Activated CD4-positive, alpha-beta T cell treated with anti-CD3 and anti-CD28 coated beads, Interleukin-2, amount 10 ng/mL, durations not matched to agents 24 days and 14 days (primary cell): ENCODE measurements around the gene ROCK1. TPM values are rescaled to one million over a fixed set of nuclear protein-coding genes. Genes with fewer than 3 reads are reported as not detected.
"Not testable (repeated sequence)": the region's sequence is repeated elsewhere in the genome, so short reads cannot be mapped to it uniquely, and the experiment has no call there.

Experiments
- DNase-seq: peaks from one replicate; pipeline ENCODE4 v3.0.0; 2022
- H3K27ac Mint-ChIP-seq: one replicate; pipeline ENCODE4 v1.8.0; 2022; ENCODE audit warnings: mild to moderate bottlenecking, mixed read lengths
- H3K27me3 Mint-ChIP-seq: one replicate; pipeline ENCODE4 v1.8.0; 2022; ENCODE audit warnings: mixed read lengths
- H3K36me3 Mint-ChIP-seq: one replicate; pipeline ENCODE4 v1.8.0; 2022; ENCODE audit warnings: low read depth, mild to moderate bottlenecking, mixed read lengths
- H3K4me1 Mint-ChIP-seq: one replicate; pipeline ENCODE4 v1.8.0; 2021; ENCODE audit warnings: mixed read lengths
- H3K4me3 Mint-ChIP-seq: one replicate; pipeline ENCODE4 v1.8.0; 2022; ENCODE audit warnings: mild to moderate bottlenecking, moderate library complexity, mixed read lengths
- H3K9me3 Mint-ChIP-seq: one replicate; pipeline ENCODE4 v1.8.0; 2021; ENCODE audit warnings: mixed read lengths
- intact Hi-C: fragments of 100-400 bp; cut with micrococcal nuclease; formaldehyde crosslinking; loops from one replicate; pipeline ENCODE4 v1.15.1; 2023
- total RNA-seq: library from RNA; stranded (reverse); gene quantifications from 2 replicates; pipeline ENCODE4 v1.2.3, GENCODE V29; 2022

The ROCK1 gene
- total RNA-seq, 1 donor from 2014 or later, result 54.7 TPM

DNA sequence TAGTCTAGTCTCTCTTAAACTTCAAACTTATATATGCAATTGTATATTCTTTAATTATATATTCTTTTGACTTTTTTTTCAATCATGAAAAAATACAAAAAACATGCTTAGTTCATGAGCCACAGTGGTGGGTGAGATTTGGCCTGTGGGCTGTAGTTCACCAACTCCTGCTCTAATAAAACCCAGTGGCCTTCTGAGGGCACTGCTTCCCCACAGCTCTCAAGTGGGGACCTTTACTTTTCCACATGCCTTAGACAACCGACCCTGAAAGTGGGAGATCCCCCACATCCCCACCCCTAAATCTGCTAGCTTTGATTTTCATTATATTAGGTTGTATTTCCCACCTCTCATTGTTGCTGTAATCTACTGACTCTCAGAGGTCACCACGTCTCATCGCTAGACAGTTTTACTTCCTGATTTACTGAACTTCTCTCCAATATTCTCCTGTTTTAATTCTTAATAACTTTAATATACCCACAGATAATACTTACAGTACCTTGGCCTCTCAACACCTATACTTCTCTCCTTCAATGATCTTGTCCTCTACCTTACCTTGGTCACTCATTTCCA, 57.3 kb downstream of the ROCK1 start:
- peaks cover 12% of the 10 kb centered on the region for H3K4me1 Mint-ChIP-seq
- no peaks in the 10 kb centered on the region for H3K9me3 Mint-ChIP-seq
- no peaks in the 10 kb centered on the region for H3K27me3 Mint-ChIP-seq
- DNase-seq, result no peak
- intact Hi-C loops, result no loop called here
- no peaks in the 10 kb centered on the region for H3K36me3 Mint-ChIP-seq
- no peak overlapping the region for H3K4me3 Mint-ChIP-seq
- H3K27ac Mint-ChIP-seq, result no peak overlapping the region

DNA sequence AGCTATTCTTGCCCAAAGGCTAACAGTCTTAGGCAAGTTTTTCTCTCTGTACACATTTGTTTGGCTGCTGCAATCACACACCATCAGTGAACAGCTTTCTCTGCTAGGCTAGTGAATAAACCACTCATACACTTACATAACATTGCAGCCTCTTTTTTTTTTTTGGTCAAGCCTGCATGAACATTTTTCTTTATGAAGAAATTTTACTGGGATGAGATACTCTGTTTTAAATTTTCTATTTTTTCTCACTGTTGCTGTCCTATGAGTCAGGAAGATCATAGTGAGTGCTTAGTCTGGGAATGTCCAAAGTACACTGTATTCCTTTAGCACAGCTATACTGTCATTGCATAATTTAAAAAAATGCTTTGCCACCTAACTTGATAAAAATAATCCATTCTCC, 58.5 kb downstream of the ROCK1 start:
- Mint-ChIP-seq H3K27me3 (no peaks in the 10 kb centered on the region), H3K4me3 (no peak overlapping the region), H3K27ac (no peak overlapping the region), H3K4me1 (peaks cover 9% of the 10 kb centered on the region), H3K36me3 (peaks cover under 1% of the 10 kb centered on the region), H3K9me3 (no peaks in the 10 kb centered on the region)
- DNase-seq, result no peak
- intact Hi-C loops, result no loop called here

DNA sequence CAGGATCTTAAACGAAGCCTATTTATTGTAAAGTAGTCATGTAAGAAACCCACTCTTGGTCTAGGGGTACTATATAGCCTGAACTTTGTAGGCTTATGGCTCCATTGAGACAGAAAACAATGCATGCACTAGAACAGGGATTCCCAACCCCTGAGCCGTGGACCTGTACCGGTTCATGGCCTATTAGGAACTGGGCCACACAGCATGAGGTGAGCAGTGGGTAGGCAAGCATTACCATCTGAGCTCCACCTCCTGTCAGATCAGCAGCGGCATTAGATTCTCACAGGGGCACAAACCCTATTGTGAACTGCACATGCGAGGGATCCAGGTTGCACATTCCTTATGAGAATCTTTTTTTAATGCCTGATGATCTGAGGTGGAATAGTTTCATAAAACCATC, 59.2 kb downstream of the ROCK1 start:
- Mint-ChIP-seq H3K36me3 (peaks cover 5% of the 10 kb centered on the region), H3K27ac (no peak overlapping the region), H3K4me1 (peaks cover 9% of the 10 kb centered on the region), H3K4me3 (no peak overlapping the region), H3K27me3 (no peaks in the 10 kb centered on the region), H3K9me3 (no peaks in the 10 kb centered on the region)
- intact Hi-C loops, result no loop called here
- DNase-seq, result no peak

DNA sequence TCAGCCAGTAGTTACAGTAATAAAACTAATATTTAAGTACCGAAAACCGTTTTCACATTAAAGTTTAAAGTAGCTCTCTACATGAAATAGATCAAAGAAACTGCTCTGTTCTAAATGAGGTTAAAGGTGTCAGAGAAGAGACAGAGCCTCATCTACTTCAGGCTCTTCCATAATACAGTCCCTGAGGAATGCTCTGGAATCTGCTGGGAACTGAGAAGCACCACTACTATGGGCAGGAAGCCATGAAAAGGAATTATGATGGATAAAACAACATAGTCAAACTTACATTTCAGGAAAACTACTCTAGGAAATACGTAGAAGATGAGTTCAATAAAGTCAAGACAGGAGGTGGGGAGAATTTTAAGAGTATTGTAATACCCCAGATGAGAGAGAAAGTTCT, 60.0 kb downstream of the ROCK1 start:
- DNase-seq, result no peak
- Mint-ChIP-seq H3K36me3 (peaks cover 8% of the 10 kb centered on the region), H3K27me3 (no peaks in the 10 kb centered on the region), H3K27ac (no peak overlapping the region), H3K9me3 (no peaks in the 10 kb centered on the region), H3K4me3 (no peak overlapping the region), H3K4me1 (peaks cover 9% of the 10 kb centered on the region)
- intact Hi-C loops, result no loop called here

DNA sequence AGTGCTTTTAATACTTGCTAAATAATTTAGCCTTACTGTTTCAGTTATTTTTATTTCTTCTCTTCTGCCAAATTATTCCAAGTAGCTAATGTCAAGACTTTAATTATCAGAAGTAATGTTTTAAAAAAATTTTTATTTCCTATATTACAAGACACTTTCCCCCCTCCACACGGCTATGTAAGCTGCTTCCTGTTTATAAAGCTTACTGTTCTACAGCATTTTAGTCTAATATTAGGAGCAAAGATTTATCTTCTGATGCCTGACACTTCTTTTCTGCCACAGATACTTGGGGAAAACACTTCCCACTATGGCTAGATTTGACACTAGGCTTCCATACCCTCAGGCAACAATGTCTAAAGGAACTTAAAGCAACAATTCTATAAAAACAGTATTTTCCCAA, 62.3 kb downstream of the ROCK1 start:
- intact Hi-C loops, result no loop called here
- Mint-ChIP-seq H3K36me3 (peaks cover 11% of the 10 kb centered on the region), H3K4me3 (no peak overlapping the region), H3K27me3 (no peaks in the 10 kb centered on the region), H3K4me1 (peaks cover 12% of the 10 kb centered on the region), H3K27ac (no peak overlapping the region), H3K9me3 (no peaks in the 10 kb centered on the region)
- no peak for DNase-seq

DNA sequence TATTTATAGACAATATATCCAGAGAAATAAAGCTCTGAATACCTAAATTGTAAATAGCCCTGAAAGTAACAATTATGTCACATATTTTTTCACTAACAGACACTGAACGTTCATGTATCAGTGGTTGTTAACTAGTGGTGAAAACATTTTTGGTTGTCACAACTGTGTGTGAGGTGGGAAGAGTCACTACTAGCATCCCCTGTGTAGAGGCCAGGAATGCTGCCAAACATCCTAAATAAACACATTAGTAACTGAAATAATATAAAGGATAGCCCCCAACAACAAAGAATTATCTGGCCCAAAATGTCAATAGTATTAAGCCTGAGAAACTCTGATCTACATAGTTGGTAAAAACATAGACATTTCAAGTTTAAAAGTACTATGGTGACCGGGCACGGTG, 64.5 kb downstream of the ROCK1 start:
- Mint-ChIP-seq H3K27me3 (no peaks in the 10 kb centered on the region), H3K27ac (no peak overlapping the region), H3K36me3 (peaks cover 13% of the 10 kb centered on the region), H3K4me1 (peaks cover 10% of the 10 kb centered on the region), H3K9me3 (no peaks in the 10 kb centered on the region), H3K4me3 (no peak overlapping the region)
- DNase-seq, result no peak
- intact Hi-C loops, result no loop called here

DNA sequence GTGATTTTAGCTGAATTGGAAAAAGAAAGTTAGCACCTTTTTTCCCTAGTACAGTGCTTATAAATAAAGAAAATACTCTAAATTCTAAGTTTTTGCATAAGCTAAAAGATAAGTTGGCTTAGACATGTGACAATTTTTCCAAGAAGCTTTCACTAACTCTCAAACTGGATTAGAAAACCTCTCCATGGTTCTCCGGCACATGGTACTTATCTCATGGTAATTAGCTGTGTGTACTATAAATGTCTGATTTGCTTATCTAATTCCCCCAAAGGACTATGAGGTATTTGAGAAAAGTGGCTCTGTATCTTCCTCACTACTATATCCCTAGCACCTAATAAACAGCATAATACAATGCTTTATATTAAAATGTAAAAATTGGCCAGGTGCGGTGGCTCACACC, 71.1 kb downstream of the ROCK1 start:
- peaks cover 22% of the 10 kb centered on the region for H3K36me3 Mint-ChIP-seq
- no peak overlapping the region for H3K27ac Mint-ChIP-seq
- intact Hi-C loops, result no loop called here
- peaks cover 3% of the 10 kb centered on the region for H3K4me1 Mint-ChIP-seq
- H3K9me3 Mint-ChIP-seq, result no peaks in the 10 kb centered on the region
- H3K4me3 Mint-ChIP-seq, result no peak overlapping the region
- DNase-seq, result no peak
- H3K27me3 Mint-ChIP-seq, result no peaks in the 10 kb centered on the region

DNA sequence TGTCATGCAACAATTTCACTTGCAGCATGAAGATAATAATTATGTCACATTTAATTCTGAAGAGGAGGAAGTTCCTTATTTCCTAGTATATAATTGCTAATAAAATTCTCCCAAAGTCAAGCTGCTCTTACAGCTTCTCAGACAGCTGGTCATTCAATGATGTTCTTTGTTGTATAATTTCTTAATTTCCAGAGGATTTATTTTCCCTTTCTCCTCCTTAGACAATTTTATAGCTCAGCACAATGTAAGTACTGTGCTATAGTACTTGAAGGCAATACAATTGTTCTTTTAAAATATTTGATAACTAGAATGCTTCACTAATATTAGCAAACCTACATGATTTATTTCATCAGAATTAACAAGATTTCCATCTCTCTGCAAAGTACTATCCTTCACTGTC, 73.4 kb downstream of the ROCK1 start:
- H3K36me3 Mint-ChIP-seq, result peaks cover 33% of the 10 kb centered on the region
- no peaks in the 10 kb centered on the region for H3K27me3 Mint-ChIP-seq
- no peak overlapping the region for H3K27ac Mint-ChIP-seq
- no peak for DNase-seq
- peaks cover 2% of the 10 kb centered on the region for H3K9me3 Mint-ChIP-seq
- no peak overlapping the region for H3K4me3 Mint-ChIP-seq
- no peaks in the 10 kb centered on the region for H3K4me1 Mint-ChIP-seq
- intact Hi-C loops, result no loop called here

DNA sequence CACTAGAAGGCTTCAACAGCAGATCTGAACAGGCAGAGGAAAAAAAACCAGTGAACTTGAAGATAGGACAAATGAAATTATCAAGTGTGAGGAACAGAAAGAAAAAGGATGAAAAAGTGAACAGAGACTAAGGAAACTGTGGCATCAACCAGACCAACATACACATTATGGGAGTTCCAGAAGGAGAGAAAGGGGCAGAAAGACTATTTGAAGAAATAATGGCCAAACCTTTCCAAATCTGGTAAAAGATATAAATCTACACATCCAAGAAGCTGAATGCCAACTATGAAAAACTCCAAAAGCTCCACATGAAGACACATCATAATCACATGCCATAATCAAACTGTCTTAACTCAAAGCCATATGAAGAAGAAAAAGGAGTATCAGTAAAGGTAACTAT, 79.8 kb downstream of the ROCK1 start:
- no peak for DNase-seq
- Mint-ChIP-seq H3K27ac (no peak overlapping the region), H3K4me1 (no peaks in the 10 kb centered on the region), H3K36me3 (peaks cover 42% of the 10 kb centered on the region), H3K9me3 (peaks cover 10% of the 10 kb centered on the region), H3K4me3 (no peak overlapping the region), H3K27me3 (no peaks in the 10 kb centered on the region)
- intact Hi-C loops, result no loop called here

DNA sequence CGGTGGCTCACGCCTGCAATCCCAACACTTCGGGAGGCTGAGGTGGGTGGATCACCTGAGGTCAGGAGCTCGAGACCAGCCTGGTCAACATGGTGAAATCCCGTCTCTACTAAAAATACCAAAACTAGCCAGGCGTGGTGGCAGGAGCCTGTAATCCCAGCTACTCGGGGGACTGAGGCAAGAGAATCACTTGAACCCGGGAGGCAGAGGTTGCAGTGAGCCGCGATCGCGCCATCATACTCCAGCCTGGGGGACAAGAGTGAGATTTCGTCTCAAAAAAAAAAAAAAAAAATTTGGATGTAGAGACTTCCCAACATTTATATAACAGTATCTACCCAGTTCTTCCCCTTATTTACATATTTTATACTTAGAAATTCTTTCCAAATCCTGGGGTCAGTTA, 93.4 kb downstream of the ROCK1 start:
- H3K36me3 Mint-ChIP-seq, result peaks cover 57% of the 10 kb centered on the region
- H3K27me3 Mint-ChIP-seq, intact Hi-C loops, H3K4me3 Mint-ChIP-seq, H3K4me1 Mint-ChIP-seq, H3K9me3 Mint-ChIP-seq, H3K27ac Mint-ChIP-seq, DNase-seq: not testable (repeated sequence)

DNA sequence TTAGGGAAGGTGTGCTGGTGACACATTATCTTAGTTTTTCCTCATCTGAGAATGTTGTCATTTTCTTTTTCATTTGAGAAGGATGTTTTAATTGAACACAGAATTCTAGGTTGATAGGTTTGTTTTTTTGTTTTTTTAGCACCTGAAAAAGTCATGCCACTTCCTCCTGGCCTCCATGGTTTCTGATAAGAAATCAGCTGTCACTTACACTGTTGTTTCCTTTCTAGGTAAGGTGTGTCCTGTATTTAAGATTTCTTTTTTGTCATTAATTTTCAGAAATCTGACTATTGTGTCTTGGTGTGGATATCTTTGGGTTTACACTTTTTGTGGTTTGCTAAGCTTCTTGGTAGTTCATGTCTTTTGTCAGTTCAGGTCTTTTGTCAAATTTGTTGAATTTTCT, 99.3 kb downstream of the ROCK1 start:
- intact Hi-C loops, result no loop called here
- no peaks in the 10 kb centered on the region for H3K27me3 Mint-ChIP-seq
- H3K27ac Mint-ChIP-seq, result no peak overlapping the region
- peaks cover 71% of the 10 kb centered on the region for H3K36me3 Mint-ChIP-seq
- no peak for DNase-seq
- H3K4me1 Mint-ChIP-seq, result peaks cover 3% of the 10 kb centered on the region
- H3K4me3 Mint-ChIP-seq, result no peak overlapping the region
- peaks cover 12% of the 10 kb centered on the region for H3K9me3 Mint-ChIP-seq

DNA sequence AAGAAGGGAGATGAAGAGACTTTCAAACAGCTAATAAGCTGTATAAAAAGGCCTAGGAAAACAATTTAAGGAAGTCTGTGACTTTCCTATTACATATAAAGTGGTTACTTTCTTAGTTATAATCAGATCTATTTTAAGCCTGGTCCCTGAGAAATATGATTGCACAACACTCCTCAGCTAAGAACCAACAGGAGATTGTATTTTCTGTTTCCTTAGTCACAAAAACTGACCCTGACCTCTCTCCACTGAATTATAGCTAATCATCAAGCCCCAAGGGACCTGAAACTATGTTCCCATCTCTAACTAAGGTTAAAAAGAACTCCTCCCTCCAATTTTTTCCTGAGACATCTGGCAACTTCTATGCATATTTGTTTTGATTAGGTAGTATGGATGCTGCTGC, 106.9 kb downstream of the ROCK1 start:
- Mint-ChIP-seq H3K36me3 (peaks cover 49% of the 10 kb centered on the region), H3K9me3 (no peaks in the 10 kb centered on the region), H3K27me3 (no peaks in the 10 kb centered on the region), H3K27ac (no peak overlapping the region), H3K4me1 (peaks cover 8% of the 10 kb centered on the region), H3K4me3 (no peak overlapping the region)
- no peak for DNase-seq
- intact Hi-C loops, result no loop called here

DNA sequence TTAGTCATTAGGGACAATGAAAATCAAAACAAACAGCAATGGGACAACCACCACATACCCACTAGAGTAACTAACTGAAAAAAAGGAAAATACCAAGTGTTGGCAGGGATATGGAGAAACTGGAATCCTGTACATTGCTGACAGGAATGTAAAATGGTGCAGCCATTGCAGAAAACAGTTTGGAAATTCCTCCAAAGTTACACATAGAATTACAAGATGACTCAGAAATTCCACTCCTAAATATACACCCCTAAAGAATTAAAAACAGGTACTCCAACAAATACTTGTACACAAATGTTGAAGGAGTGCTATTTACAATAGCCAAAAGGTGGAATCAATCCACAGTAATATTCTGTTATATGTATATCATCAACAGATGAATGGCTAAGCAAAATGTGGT, 110.9 kb downstream of the ROCK1 start:
- peaks cover 17% of the 10 kb centered on the region for H3K4me1 Mint-ChIP-seq
- intact Hi-C loops, result no loop called here
- peaks cover 57% of the 10 kb centered on the region for H3K36me3 Mint-ChIP-seq
- no peaks in the 10 kb centered on the region for H3K9me3 Mint-ChIP-seq
- no peak for DNase-seq
- H3K27ac Mint-ChIP-seq, result no peak overlapping the region
- no peaks in the 10 kb centered on the region for H3K27me3 Mint-ChIP-seq
- no peak overlapping the region for H3K4me3 Mint-ChIP-seq

DNA sequence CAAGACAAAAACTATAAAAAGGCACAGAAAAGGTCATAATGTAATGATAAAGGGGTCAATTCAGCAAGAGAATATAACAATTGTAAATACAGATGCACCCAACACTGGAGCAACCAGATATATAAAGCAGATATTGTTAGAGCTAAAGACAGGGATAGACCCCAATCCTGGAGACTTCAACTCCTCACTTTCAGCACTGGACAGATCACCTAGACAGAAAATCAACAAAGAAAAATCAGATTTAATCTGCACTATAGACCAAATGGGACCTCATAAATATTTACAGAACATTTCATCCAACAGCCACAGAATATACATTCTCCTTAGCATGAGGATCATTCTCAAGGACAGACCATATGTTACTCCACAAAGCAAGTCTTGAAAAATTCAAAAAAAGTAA, 114.2 kb downstream of the ROCK1 start:
- Mint-ChIP-seq H3K27ac (no peak overlapping the region), H3K4me3 (no peak overlapping the region), H3K4me1 (peaks cover 15% of the 10 kb centered on the region), H3K36me3 (peaks cover 46% of the 10 kb centered on the region), H3K9me3 (no peaks in the 10 kb centered on the region), H3K27me3 (no peaks in the 10 kb centered on the region)
- intact Hi-C loops, result no loop called here
- no peak for DNase-seq

DNA sequence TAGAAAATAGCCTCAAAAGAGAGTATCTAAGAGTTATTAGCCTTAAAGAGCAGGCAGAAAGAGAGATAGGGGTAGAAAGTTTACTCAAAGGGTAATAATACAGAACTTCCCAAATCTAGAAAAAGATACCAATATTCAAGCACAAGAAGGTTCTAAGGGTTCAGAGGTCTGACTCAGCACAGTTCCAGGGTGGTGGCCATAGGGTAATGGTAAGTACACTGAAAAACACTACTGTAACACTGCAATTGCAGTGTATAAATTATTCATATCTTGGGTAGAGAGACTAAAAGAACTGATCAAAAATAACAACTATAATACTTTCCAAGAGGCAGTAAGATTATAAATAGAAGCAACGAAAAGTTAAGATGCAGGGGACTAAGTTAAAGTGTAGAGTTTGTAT, 115.2 kb downstream of the ROCK1 start:
- Mint-ChIP-seq H3K4me3 (no peak overlapping the region), H3K27ac (no peak overlapping the region), H3K4me1 (peaks cover 15% of the 10 kb centered on the region), H3K36me3 (peaks cover 41% of the 10 kb centered on the region), H3K27me3 (no peaks in the 10 kb centered on the region), H3K9me3 (no peaks in the 10 kb centered on the region)
- intact Hi-C loops, result no loop called here
- no peak for DNase-seq
